ENCODE results near the gene CD2AP. TPM values are rescaled to one million over a fixed set of nuclear protein-coding genes. Genes with fewer than 3 reads are reported as not detected.

CD2AP gene
- total and polyA plus RNA-seq, 2 of the 8 experiments (the other 6 are each of a cell fraction or from before 2014, with no cell fraction given): 8.6 to 75.6 TPM

GRCh38 chr6:47495954-47496545, 18.5 kb downstream of the CD2AP start (continued):
- TF ChIP-seq KDM5A (IDR thresholded peaks at IDR 0.05; ENCODE audit: low read length) (no peak), YY1 (IDR thresholded peaks at IDR 0.05; ENCODE audit: low read depth, low read length) (no peak), SP2 (IDR thresholded peaks at IDR 0.05; ENCODE audit: low read length) (no peak)
